ENCODE data around the gene SETD5.

SETD5 gene

GRCh38 chr3:9406856-9407626 lies 9.6 kb downstream of the SETD5 start:
- H3K4me3 ChIP-seq (replicated peaks; ENCODE audit: low read depth, low read length) = no peak overlapping the region
- no peak for TF ChIP-seq CTCF (IDR thresholded peaks at IDR 0.05; ENCODE audit: low read depth, low read length, missing control alignments)
- no peak for DNase-seq (ENCODE audit: extremely low read depth, low read depth)

- no peak overlapping the region for H3K4me3 ChIP-seq (replicated peaks; ENCODE audit: low read depth, low read length)
- DNase-seq (ENCODE audit: extremely low read depth, low read depth) = no peak
- TF ChIP-seq CTCF (IDR thresholded peaks at IDR 0.05; ENCODE audit: low read depth, low read length, missing control alignments) = no peak
Measured at GRCh38 chr3:9408061-9408460, 10.6 kb downstream of the SETD5 start.

GRCh38 chr3:9408546-9408945 lies 11.1 kb downstream of the SETD5 start:
- no peak overlapping the region for H3K4me3 ChIP-seq (replicated peaks; ENCODE audit: low read depth, low read length)
- DNase-seq (ENCODE audit: extremely low read depth, low read depth) = no peak
- no peak for TF ChIP-seq CTCF (IDR thresholded peaks at IDR 0.05; ENCODE audit: low read depth, low read length, missing control alignments)

GRCh38 chr3:9409981-9410854 lies 12.8 kb downstream of the SETD5 start:
- no peak for TF ChIP-seq CTCF (IDR thresholded peaks at IDR 0.05; ENCODE audit: low read depth, low read length, missing control alignments)
- no peak overlapping the region for H3K4me3 ChIP-seq (replicated peaks; ENCODE audit: low read depth, low read length)
- DNase-seq (ENCODE audit: extremely low read depth, low read depth) = no peak

GRCh38 chr3:9411302-9411701 lies 13.9 kb downstream of the SETD5 start:
- TF ChIP-seq CTCF (IDR thresholded peaks at IDR 0.05; ENCODE audit: low read depth, low read length, missing control alignments) = no peak
- H3K4me3 ChIP-seq (replicated peaks; ENCODE audit: low read depth, low read length) = no peak overlapping the region
- no peak for DNase-seq (ENCODE audit: extremely low read depth, low read depth)

- H3K4me3 ChIP-seq (replicated peaks; ENCODE audit: low read depth, low read length) = no peak overlapping the region
- DNase-seq (ENCODE audit: extremely low read depth, low read depth) = no peak
- no peak for TF ChIP-seq CTCF (IDR thresholded peaks at IDR 0.05; ENCODE audit: low read depth, low read length, missing control alignments)
Measured at GRCh38 chr3:9412293-9412692, 14.9 kb downstream of the SETD5 start.

Data from HFF-Myc (cell line).